ENCODE measurements around the gene SVIL.
"Not testable (repeated sequence)": the region's sequence is repeated elsewhere in the genome, so short reads cannot be mapped to it uniquely, and the experiment has no call there.

The SVIL gene

DNA sequence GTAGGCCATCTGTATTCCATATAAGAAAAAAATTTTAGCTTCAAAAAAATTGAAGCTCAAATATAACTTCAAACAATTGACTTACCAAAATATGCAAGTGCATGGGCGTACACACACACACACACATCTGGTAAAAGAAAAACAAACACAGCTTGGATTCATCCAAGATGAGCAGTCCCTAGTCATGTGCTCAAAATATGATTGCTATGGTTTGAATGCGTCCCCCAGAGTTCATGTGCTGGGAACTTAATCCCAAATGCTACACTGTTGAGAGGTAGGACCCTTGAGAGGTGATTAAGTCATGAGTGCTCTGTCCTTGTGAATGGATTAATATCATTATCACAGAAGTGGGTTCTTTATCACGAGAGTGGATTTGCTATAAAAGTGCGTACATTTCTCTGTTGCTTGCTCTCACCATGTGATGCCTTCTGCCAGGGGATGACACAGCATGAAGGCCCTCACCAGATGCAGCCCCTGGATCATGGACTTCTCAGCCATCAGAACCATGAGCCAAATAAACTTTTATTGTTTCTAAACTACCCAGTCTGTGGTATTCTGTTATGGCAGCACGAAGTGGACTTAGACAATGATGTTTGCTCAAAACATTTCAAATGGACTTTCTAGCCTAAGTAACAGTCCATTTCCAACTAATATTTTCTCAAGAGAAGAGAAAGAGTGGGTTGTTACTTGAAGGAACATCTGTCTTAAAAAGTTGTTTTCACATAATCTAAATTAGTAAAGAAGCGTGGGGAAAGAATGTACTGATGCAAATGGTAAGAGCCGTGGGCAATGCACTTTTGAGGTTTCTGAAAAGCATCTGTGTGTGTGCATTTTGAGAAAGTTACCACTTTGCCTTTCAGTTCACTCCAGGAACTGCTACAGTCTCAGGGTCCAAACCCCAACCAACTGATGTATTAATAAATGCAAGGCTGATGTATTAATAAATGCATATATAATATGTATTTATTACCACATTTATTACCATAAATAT is 15.1 kb upstream of the SVIL start:
- no peak for DNase-seq (ENCODE audit: low read depth, low spot score)

DNA sequence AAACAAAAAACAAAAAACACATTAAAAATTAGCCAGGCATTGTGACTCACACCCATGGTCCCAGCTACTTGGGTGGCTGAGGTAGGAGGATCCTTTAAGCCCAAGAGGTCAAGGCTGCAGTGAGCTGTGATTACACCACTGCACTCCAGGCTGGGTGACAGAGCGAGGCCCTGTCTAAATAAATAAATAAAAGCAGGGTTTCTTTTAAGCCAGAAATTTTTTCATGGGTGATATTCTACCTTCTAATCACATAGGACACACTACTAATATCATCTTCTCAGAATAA is 14.2 kb upstream of the SVIL start:
- DNase-seq (ENCODE audit: low read depth, low spot score) = no peak

DNA sequence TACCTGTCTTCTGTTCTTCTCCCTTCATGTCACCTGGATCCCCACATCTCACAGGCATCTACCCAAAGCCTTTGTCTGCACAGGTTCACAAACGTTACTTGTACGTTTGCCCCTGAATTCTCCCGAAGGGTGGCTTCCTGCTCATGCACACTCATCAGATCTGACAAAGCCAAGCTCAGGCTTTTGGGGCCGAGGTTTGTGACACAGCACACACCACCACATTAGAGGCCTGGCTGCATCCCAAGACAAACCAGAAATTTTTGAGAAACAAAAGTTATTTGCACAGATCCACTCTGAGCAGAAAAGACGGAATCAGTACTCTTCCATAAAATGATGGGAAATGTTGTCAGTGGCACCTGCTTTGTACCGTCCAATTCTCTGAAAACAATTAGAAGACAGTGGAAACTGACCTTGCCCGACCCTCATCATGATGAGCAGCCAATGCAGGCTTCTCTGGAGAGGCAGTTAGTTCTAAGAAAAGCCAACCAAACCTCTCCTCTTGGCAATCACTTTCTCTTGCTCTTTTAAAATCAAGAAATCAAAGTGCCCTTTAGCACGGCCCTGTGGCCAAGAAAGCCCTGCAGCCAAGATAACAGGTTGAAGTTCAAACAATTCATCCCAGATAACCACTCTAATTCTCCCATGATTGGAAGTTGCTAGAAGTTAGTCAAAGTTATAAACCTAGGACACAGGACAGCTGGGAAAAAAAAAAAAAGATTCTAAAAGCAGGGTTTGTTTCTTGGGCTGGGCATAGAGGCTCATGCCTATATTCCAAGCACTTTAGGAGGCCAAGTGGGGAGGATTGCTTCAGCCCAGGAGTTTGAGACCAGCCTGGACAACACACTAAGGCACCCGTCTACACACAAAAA is 13.6 kb upstream of the SVIL start:
- no peak for DNase-seq (ENCODE audit: low read depth, low spot score)

DNA sequence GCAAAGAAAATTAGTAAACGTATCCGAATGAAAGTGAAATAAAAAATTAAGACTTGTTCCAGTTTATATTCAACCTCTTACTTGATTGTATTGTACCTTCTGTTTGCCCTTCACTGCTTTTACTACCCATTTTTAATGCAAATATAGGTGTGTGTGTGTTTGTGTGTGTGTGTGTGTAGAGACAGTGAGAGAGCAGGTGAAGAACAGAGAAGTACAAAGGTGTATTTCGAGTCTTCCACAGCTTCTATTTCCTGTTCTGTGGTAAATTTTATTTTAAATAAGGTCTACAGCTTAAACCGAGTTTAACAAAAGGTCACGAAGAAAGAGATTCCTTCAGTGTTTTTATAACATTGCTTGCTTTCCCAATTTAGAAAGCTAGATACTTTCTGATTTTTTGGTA is 12.7 kb upstream of the SVIL start:
- no peak for DNase-seq (ENCODE audit: low read depth, low spot score)

DNA sequence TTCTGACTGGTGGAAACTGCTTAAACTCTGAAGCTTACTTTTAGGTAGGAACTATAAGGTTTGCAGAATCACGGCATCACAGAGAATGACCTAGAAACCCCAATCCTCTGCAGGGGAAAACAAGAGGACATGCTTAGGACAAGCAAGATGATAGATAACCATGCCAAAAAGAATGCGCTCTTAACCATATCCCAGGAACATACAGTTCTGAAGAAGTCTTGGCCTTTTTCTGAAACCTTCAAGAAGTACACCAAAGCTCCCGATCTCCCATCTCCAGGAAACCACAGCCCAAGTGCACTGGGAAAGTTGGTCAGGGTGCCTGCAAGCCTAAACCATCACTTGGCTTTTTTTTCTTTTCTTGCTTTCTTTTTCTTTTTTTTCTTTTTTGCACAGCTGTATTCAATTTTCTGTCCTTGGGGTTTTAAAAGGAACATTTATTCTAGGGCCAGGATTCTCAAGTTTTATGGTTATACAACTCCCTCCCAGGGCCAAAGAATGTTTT is 12.2 kb upstream of the SVIL start:
- no peak for DNase-seq (ENCODE audit: low read depth, low spot score)

DNA sequence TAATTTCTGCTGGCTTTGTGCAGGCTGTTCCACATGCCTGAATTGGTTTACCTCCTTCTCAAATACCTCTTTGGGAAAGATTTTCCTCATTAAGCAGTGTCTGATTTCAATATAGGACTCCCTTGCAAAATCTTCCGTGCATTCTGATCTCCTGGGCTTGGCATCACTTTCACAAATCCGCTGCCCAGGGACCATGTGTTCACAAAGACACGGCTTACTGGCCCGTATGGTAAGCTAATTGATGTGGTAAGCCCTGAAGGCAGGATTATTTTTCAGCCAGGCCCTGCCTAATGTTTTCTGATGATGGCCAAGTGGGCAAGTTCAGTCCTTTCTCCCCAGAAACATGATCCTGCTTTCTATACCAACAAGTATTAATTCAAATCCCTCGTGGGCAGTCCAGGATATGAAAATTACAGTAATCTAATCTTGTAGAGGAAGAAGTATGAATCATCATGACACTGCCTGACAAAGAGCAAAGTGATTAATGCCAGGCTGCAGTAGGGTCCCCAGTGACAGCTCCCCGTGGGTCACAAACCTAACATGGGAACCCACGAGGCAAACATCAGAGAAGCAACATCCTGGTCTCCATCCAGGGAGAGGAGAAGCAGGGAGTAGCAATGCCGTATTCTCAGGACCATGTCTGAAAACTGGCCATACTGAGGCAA is 11.6 kb upstream of the SVIL start:
- DNase-seq (ENCODE audit: low read depth, low spot score) = no peak

DNA sequence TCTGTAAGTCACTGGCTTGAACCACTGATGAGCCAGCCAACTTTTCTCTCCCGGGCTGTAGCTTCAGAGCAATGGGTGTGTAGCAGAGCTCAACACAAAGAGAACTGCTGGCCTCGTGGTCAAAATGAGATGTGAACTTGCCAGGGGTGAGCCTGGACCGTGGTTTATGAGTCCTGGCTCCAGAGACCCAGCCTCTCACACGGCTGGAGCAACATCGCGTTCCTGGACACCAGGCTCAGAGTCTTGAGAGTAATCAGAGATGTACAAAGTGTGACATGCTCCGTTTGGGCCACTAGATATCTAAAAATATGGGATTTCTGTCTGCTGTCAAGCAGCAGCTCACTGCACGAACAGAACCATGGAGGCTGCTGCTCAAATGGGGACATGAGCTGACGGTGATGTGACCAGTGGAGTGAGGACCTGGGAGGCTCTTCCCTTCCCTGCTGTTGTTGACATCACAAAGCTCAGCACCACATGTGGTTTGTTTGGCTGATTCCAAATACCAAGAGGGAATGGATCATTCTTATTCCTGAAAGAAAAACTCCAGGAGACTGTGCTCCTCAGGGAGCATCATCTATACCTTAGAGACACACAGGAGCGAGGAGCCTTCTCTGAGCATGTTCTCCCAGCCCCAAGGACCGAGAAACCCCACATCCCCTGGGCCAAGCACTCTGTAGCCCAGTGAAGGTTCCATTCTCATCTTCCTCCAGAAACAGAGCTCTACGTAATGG is 9.2 kb upstream of the SVIL start:
- DNase-seq (ENCODE audit: low read depth, low spot score) = no peak

DNA sequence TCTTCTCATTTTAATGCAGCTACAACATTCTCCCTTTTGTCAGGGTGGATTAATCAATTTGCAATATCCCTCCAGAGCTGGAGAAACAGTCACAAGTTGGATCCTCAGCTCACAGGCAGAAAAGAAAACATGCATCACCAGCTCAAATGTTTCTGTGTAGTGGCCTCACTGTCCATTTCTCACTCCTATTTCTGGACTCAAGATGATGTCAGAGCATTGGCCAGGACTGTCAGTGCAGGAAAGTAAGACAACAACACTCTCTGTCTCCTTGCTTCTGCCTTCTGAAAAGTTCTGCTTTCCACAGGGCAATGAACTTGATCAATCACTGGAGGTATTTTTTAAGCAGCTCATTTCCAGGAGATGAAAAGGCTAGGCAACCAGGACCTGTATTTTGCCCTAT is 8.2 kb upstream of the SVIL start:
- DNase-seq (ENCODE audit: low read depth, low spot score) = no peak

DNA sequence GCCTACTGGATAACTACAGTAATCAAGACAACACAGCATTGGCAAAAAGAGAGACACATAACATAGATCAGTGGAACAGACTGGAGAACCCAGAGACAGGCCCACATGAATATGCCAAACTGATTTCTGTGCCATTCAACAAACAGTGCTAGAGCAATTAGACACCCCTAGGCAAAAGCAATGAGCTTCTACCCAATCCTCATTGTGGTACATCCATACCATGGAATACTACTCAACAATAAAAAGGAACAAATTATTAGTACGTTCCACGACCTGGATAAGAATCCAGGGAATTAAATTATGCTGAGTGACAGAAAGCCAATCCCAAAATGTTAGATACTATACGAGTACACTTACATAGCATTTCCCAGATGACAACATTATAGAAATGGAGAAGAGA is 2.8 kb upstream of the SVIL start:
- DNase-seq (ENCODE audit: low read depth, low spot score) = no peak

DNA sequence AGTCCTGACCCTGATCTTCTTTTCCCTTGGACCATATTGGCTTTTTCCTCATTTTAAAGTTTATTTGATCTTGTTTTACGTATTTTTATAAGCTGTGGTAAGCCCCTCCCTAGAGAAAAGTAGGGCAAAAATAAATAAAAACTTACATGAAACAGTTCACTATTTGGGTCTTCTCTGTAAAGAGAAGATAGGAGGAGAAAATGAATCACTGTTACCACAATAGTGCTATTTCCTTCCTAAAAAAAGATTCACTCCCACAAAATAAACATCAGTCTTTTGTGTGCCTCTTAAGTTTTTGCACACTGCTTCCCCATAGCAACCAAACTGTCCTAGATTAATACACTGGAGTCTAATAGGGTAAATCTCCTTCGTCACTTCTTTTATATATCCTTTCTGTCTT is 1.4 kb upstream of the SVIL start:
- no peak for DNase-seq (ENCODE audit: low read depth, low spot score)

DNA sequence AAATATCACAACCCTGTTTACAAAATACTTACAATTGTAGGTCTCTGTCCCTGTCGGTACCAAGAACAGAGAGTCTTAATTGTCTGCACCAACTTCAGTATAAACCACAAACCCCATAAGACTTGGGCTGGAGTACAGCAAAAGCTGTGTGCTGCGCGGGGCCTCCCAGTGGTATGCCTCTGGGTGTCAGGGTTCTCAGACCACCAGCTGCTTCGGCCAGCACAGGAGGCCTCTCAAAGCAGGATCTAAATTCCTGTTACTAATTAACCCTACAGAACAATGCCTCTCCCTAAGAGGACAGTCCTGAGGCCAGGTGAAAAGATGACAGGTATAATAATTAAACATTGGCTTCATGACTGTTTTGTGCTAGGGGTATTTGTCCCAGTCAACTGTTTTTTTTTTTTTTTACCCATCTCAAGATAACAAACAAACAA is 957 bp upstream of the SVIL start:
- DNase-seq (ENCODE audit: low read depth, low spot score) = peak; percentile 78

DNA sequence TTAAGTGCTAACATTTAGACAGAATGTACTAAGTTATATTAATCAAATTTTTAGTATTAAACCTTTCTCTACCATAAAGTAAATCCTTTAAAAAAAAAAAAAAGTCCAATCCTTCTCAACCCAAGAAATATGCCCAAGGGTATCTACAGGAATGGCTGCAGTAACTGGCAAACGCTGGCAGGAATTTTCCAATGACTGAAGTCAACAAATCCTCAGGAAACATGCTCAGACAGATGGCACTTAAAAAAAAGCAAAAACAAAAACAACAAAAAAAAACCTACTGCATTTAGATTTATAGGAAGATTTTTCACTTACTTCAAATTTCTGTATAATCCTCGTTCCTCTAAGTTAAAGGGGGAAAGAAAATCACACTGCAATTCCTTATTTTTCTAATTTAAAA is 666 bp downstream of the SVIL start:
- DNase-seq (ENCODE audit: low read depth, low spot score) = no peak

DNA sequence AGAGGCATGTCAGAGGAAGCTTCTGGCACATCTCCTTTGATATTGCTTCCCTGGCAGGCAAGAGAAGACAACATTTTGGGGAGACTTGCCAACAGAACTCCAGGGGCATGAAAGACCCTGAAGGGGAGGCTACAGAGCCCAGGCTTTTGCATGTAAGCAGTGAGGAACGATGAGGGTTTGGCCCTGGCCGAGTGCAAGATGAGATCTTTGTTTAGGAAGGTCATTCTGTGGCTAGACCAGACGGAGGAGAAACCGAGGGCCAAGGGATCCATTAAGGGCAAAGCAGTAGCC is 3.8 kb downstream of the SVIL start:
- DNase-seq (ENCODE audit: low read depth, low spot score) = no peak

DNA sequence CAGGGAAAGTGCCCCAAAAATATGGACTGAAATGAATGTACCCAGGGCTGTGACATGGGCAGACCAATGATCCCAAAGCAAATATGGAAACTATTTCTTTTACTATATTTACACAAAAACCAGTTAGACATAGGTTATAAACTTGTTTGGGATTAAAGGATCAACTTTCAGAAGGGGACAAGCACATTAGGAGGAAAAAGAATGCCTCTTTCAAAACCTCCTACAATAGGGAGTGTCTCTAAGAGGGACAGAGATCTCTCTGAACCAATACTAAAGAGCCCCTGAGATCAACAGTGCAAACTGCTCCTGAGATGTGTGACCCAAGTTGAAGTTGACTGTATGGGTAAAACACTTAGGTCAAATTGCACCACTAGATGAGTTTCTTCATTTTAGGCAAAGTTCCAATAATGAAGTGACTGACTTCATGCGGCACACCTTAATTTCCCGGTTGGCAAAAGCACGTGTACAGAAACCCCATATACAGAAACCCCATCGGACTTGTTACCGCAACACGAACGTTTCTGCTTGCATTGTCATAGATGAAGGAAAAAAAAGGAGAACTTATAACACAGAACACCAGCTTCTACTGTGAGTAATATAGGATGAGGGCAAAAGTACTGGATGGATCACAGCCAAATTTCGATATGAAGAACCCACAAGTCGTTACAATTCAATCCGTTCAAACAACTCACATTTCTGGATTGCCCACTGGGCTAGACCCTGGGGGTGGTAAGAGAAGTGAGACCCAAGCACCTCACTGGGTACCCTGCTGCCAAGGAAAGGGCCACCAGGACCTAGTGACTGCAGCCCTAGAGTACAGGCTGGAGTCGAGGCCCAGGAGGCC is 4.3 kb downstream of the SVIL start:
- no peak for DNase-seq (ENCODE audit: low read depth, low spot score)

DNA sequence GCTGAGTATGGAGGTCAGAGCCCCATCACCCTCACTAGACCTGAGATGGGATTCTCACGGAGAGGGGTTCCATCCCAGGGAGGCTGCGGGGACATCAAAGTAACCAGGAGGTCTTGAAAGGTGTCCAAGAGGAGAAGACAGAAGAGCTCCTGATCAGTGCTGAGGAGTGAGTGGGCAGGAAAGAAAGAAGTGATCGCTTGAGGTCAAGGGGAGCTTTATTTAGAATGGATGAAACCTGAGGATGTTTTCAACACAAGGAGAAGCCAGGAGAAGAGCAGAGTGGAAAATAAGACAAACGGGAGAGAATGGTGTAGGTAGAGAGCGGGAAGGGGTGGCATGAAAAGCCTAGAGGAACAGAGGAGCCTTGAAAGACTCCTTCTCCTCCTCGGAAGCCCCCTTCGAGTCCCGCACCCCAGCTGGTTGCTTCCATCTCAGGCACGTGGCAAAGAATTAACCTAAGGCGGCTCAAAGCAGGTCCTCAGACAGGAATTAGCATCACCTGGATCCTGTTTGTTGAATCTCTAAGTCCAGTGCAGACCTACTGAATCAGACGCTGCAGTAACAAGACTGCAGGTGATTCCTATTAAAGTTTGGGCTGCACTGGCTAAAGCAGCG is 5.8 kb downstream of the SVIL start:
- DNase-seq (ENCODE audit: low read depth, low spot score) = no peak

DNA sequence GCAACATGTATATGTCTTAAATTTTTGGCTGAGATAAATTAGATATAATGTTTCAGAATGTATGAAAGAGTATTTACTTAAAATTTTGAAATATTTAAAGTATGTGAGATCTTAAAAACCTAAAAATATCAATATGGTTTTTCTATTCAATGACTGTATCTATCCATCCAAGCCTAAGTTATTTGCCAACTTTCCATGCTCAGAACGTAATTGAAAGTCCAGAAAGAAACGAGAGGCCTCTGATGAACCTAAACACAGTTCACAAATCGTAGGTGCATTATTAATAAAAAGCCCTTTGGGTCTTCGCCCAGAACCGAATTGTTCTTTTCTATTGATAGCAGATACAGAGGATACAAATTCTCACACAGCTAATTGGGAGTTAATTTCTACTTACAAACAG is 6.5 kb downstream of the SVIL start:
- no peak for DNase-seq (ENCODE audit: low read depth, low spot score)

DNA sequence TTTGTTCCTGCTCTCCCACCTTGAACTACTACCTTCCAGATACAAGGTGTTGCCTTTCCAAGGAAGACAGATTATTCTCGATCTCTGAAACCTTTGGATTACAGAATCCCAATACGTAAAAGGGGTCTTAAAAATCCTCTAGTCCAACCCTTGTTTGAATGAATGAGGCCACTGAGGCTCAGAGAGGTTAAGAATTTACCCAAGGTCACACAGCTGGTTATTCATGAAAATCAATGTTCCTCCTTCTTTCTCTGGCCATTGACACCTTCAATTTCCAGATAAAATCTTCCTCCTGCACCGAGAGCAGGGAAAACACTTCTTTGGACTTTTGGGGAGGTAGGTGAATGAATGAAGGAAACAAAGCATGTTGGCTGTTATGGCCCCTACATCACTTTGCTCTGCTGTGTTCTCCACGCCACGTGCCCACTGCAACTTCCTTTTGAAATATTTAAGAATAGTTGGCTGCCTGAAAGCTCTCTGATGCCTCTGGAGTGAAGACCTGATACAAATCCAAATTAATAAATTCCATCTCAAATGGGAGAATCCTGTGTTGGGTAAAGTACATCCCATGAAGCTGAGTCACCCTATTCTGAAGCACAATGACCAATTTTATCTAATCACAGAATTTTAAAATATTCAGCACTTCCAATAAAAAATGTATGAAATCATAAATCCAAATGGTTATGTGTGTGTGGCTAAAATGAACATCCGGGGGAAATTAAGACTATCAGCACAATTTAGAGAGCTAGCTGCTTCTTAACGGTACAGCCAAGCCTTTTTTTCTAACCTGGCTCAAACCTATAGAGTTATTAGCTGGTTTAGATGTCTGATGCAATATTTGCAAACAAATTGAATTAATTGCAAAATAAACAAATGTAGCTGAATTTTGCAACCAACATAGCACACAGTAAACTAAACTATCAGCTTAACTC is 7.3 kb downstream of the SVIL start:
- no peak for DNase-seq (ENCODE audit: low read depth, low spot score)

DNA sequence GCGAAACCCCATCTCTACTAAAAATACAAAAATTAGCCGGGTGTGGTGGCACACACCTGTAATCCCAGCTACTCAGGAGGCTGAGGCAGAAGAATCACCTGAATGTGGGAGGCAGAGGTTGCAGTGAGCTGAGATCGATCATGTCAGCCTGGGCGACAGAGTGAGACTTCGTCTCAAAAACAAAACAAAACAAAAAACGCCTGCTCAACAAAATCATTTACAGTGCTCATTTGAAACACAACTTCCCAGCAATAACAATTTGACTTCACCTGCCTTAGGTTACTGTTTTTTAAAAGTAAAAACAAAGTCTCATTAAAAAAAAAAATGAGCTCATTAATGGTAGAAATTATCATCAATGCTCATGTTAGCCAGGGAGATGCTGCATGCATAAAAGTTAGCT is 10.4 kb downstream of the SVIL start:
- DNase-seq (ENCODE audit: low read depth, low spot score) = not testable (repeated sequence)

DNA sequence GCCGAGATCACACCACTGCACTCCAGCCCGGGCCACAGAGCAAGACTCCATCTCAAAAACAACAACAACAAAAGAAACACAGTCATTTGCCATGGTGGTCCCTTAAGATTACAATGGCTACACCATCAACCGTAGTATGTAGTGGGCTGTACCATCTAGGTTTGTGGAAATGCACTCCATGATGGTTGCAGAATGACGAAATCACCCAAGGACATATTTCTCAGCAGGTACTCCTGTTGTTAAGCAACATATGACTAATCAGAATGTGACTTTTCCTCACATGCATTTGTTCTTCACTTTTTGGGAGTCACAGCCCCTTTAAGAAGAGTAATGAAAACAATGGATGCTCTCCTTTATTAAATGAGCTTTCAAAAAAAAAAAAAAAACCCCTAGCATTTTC is 11.0 kb downstream of the SVIL start:
- DNase-seq (ENCODE audit: low read depth, low spot score) = no peak
